ENCODE results near the gene PI16.

- TF ChIP-seq ZFX (IDR thresholded peaks at IDR 0.05; ENCODE audit: borderline replicate concordance) = no peak
- no peak for TF ChIP-seq CTCF (IDR thresholded peaks at IDR 0.05)
These were observed 47.8 kb upstream of the PI16 start for GRCh38 chr6:36906539-36907325.

Data from 22Rv1 (cell line).